Neural progenitor cell (in vitro differentiated cells): ENCODE results near the gene VPS45.

Experiments
- CTCF ChIP-seq: fragments of 200-600 bp; sonication (generic); IDR thresholded peaks from 2 replicates; pipeline ENCODE4 v1.5.1; 2017; ENCODE audit warnings: antibody characterized with exemption, mild to moderate bottlenecking
- EZH2 ChIP-seq: fragments of 200-600 bp; sonication (generic); IDR thresholded peaks from 2 replicates; pipeline ENCODE4 v1.6.1; 2017; ENCODE audit warnings: antibody characterized with exemption, mild to moderate bottlenecking, moderate library complexity

DNA sequence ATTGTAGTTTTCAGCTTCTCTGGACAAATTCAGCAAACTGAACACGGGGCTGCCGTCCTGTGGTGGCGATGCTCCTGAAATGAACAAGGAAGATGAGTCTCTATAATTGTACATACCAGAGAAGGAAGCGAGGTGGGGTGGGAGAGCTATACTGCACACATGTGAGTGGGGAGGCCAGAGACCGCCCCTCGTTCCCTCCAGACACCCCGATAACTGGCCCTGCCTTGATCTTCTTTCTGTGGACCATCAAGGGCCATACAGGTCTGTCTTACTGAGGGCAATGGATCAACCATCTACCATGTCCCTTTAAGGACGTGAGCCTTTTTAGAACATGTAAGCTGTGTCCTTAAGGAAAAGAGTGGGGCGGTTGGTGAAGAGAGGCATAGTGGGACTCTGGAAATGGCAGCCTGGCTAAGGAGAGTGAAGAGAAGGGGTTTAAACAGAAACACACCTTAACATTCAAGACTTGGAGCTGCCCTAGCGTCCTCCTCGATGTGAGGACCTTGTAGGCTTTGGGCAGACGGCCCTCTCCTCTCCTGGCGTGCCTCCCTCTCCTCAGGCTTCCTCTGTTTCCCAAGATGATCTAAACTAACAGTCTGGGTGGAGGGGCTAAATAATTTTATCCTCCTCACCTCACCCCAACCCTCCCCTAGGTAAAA, 88.0 kb downstream of the VPS45 start:
- no peak for TF ChIP-seq CTCF
- TF ChIP-seq EZH2: no peak
